GM06990 (cell line): Measurements from ENCODE around the gene C1QTNF4.
"Not testable (repeated sequence)": the region's sequence is repeated elsewhere in the genome, so short reads cannot be mapped to it uniquely, and the experiment has no call there.

Source experiments
- DNase-seq: peaks from one replicate; pipeline ENCODE4 v3.0.0-alpha.2; 2011; ENCODE audit not compliant: insufficient read length; ENCODE audit errors: extremely low read depth
- H3K27me3 ChIP-seq: replicated peaks from 2 replicates; pipeline ENCODE4 v1.6.0; 2011; ENCODE audit warnings: low read length; ENCODE audit not compliant: control insufficient read depth, insufficient read depth
- H3K36me3 ChIP-seq: 2 replicates; pipeline ENCODE4 v1.5.1; 2011; ENCODE audit warnings: low read length; ENCODE audit not compliant: control insufficient read depth, insufficient read depth
- H3K4me3 ChIP-seq: replicated peaks from 2 replicates; pipeline ENCODE4 v1.5.1; 2011; ENCODE audit warnings: low read depth, mild to moderate bottlenecking, control low read depth, low read length
- TF ChIP-seq, protein P1 (sequence below): IDR thresholded peaks from 2 replicates; pipeline ENCODE4 v1.5.1; 2011; ENCODE audit warnings: low read length, control low read depth, mild to moderate bottlenecking, inconsistent platforms; ENCODE audit not compliant: insufficient read depth, poor library complexity, severe bottlenecking

C1QTNF4 gene

GRCh38 chr11:47593934-47594855 is at the start of gene C1QTNF4:
TSS of gene C1QTNF4 (minus strand) at chr11:47594411. CDS start at chr11:47590810, 3,601 bp downstream.
- H3K4me3 ChIP-seq: no peak within 1 kb of the TSS
- no peak for DNase-seq
- no peaks in the 10 kb centered on the region; the same call in 1 of the 2 replicates for H3K27me3 ChIP-seq
- TF ChIP-seq, protein P1, sequence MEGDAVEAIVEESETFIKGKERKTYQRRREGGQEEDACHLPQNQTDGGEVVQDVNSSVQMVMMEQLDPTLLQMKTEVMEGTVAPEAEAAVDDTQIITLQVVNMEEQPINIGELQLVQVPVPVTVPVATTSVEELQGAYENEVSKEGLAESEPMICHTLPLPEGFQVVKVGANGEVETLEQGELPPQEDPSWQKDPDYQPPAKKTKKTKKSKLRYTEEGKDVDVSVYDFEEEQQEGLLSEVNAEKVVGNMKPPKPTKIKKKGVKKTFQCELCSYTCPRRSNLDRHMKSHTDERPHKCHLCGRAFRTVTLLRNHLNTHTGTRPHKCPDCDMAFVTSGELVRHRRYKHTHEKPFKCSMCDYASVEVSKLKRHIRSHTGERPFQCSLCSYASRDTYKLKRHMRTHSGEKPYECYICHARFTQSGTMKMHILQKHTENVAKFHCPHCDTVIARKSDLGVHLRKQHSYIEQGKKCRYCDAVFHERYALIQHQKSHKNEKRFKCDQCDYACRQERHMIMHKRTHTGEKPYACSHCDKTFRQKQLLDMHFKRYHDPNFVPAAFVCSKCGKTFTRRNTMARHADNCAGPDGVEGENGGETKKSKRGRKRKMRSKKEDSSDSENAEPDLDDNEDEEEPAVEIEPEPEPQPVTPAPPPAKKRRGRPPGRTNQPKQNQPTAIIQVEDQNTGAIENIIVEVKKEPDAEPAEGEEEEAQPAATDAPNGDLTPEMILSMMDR: no peak
- H3K36me3 ChIP-seq: no peaks in the 10 kb centered on the region

DNA sequence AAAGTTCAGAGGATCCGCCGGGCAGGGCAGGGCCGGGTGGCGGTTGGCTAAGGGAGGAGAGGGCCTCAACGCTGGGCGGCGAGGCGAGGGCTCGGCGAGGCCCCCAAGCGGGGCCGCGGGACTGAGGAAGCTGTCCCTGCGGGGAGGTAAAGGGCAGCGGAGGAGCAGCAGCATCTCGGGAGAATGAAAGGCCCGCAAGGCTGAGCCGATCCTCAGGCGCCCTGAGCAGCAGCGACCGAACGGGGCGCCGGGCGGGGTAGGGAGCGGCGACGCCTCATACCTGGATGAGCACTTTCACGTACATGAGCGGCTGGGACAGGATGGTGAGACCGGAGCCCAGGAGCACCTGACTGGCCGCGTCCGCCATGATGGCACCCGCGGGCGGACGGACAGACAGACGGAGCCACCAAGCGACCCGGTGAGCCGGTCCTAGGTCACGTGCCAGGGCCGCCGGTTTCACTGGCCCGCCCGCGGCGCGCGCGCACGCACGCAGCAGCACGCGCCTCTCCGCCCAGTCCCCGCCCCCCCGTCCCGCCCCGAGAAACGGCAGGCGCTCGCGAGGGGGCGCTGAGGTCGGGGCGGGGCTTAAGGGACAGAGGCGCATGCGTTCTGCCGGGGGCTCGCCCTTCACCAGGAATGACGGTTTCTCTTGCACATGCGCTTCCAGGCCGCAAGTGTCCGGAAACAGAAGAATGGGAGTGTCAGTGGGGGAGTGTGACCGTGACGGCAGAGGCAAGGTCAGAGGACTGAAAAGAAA is 48.1 kb upstream of the C1QTNF4 start, which contains the start of gene MTCH2:
Gene MTCH2, minus strand, starts transcription at position 461 of the 757 bp plus-strand sequence. Its CDS starts 94 bp downstream, at position 367.
- peak; percentile 98 for DNase-seq
- TF ChIP-seq, protein P1: peak; percentile 25
- Histone ChIP-seq H3K36me3 (peaks cover 2% of the 10 kb centered on the region), H3K4me3 (peak within 1 kb of the TSS; percentile 72), H3K27me3 (no peaks in the 10 kb centered on the region)

DNA sequence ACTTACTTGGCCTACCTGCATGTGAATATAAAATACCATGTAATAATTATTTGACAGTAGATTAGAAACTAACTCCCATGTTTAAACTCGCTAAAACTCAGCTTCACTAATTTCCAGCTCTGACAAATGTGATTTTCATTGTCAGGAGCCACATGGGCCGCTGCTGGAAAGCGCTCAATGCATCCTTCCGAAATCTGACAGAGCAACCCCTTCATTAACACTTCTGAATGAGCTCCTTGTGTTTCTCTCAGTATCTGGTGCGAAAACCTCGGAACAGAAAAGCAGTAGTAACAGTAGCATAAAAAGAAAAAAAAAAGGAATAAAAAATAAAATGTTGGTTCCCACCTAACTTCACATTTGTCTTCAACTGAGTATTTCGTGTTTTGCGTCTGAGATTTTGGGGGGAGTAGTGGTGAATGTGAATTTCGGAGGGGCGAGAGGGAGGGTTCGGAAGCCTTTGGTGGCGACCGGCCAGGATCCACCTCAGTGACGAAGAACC is 47.4 kb upstream of the C1QTNF4 start:
- peaks cover 2% of the 10 kb centered on the region for H3K36me3 ChIP-seq
- DNase-seq: no peak
- TF ChIP-seq, protein P1: peak; percentile 0
- no peaks in the 10 kb centered on the region for H3K27me3 ChIP-seq
- H3K4me3 ChIP-seq: peak overlapping the region; percentile 72

GRCh38 chr11:47640506-47640905 is 46.3 kb upstream of the C1QTNF4 start:
- H3K36me3 ChIP-seq, H3K4me3 ChIP-seq, H3K27me3 ChIP-seq, DNase-seq: not testable (repeated sequence)

DNA sequence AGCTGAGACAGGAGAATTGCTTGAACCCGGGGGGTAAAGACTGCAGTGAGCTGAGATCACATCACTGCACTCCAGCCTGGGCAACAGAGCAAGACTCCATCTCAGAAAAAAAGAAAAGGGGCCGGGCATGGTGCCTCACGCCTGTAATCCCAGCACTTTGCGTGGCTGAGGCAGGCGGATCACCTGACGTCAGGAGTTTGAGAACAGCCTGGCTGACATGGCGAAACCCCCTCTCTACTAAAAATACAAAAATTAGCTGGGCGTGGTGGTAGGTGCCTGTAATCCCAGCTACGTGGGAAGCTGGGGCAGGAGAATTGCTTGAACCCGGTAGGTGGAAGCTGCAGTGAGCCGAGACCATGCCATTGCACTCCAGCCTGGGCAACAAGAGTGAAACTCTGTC is 42.1 kb upstream of the C1QTNF4 start:
- not testable (repeated sequence) for H3K4me3 ChIP-seq, DNase-seq, H3K27me3 ChIP-seq
- H3K36me3 ChIP-seq: peaks cover 17% of the 10 kb centered on the region

GRCh38 chr11:47631473-47631872 is 37.3 kb upstream of the C1QTNF4 start:
- TF ChIP-seq, protein P1: no peak
- Histone ChIP-seq H3K27me3 (no peaks in the 10 kb centered on the region), H3K4me3 (no peak overlapping the region), H3K36me3 (peaks cover 15% of the 10 kb centered on the region)
- DNase-seq: no peak
